ENCODE data around the gene CDC42BPA.

DNA sequence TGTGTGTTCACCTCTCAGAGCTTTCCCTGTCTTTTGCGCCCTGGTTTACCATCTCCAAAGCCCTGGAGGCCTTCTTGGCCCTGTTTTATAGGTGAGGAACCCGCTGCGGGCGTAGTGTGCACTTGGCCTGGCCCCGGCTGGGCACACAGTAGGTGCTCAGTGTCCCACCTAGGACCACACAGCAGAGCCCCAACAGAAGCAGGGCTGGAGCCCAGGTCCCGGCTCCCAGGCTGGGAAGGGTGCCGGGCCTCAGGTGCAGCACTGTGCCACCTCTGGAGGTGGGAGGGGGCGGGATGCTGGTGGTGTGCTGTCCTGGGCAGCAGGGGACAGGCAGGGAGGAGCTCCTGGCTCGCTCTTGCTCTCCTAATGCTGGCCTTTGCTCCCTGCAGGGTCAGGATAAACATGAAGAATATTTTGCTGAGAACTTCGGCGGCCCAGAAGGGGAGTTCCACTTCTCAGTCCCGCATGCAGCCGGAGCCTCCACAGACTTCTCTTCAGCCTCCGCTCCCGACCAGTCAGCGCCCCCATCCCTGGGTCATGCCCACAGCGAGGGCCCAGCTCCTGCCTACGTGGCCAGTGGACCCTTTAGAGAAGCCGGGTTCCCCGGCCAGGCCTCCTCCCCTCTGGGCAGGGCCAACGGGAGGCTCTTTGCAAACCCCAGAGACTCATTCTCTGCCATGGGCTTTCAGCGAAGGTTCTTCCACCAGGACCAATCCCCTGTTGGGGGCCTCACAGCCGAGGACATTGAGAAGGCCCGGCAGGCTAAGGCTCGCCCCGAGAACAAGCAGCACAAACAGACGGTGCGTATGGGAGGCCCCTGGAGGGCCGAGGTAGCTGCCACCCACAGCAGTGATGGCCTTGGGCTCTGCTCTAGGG lies 353.4 kb downstream of the CDC42BPA start:
- TF ChIP-seq, protein P1, sequence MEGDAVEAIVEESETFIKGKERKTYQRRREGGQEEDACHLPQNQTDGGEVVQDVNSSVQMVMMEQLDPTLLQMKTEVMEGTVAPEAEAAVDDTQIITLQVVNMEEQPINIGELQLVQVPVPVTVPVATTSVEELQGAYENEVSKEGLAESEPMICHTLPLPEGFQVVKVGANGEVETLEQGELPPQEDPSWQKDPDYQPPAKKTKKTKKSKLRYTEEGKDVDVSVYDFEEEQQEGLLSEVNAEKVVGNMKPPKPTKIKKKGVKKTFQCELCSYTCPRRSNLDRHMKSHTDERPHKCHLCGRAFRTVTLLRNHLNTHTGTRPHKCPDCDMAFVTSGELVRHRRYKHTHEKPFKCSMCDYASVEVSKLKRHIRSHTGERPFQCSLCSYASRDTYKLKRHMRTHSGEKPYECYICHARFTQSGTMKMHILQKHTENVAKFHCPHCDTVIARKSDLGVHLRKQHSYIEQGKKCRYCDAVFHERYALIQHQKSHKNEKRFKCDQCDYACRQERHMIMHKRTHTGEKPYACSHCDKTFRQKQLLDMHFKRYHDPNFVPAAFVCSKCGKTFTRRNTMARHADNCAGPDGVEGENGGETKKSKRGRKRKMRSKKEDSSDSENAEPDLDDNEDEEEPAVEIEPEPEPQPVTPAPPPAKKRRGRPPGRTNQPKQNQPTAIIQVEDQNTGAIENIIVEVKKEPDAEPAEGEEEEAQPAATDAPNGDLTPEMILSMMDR (IDR thresholded peaks at IDR 0.05), result no peak
- TF ChIP-seq MAFK (IDR thresholded peaks at IDR 0.05; ENCODE audit: partially characterized antibody) (no peak), EP300 (IDR thresholded peaks at IDR 0.05) (no peak), POLR2A (IDR thresholded peaks at IDR 0.05; ENCODE audit: low read length) (no peak), JUNB (IDR thresholded peaks at IDR 0.05) (no peak), SMC3 (IDR thresholded peaks at IDR 0.05) (no peak), NPAS2 (CRISPR knock-in tag; IDR thresholded peaks at IDR 0.05; ENCODE audit: borderline replicate concordance) (no peak), USF2 (IDR thresholded peaks at IDR 0.05) (no peak), CEBPB (IDR thresholded peaks at IDR 0.05) (no peak)
